Inflammatory macrophage treated with lipopolysaccharide for 1 hour (primary cell): ENCODE results near the gene THBD.

Source experiments
- DNase-seq, 2 donors: peaks; one replicate each; pipeline ENCODE4 v3.0.0-alpha.2; 2020 to 2022

The THBD gene

GRCh38 chr20:23033918-23034317 lies 15.6 kb downstream of the THBD start:
- no peak for DNase-seq

- DNase-seq: no peak
These were observed 16.8 kb downstream of the THBD start for GRCh38 chr20:23032750-23033078.

GRCh38 chr20:23032056-23032749 lies 17.3 kb downstream of the THBD start:
- DNase-seq: no peak

- no peak for DNase-seq
These were observed 18.1 kb downstream of the THBD start for GRCh38 chr20:23031346-23031745.

GRCh38 chr20:23029324-23029723 lies 20.1 kb downstream of the THBD start:
- DNase-seq: peak; percentile 79 to 90

- no peak for DNase-seq
These were observed 21.1 kb downstream of the THBD start for GRCh38 chr20:23028392-23028791.

GRCh38 chr20:23027721-23028120 lies 21.8 kb downstream of the THBD start:
- DNase-seq: peak; percentile 59 to 60

- DNase-seq: peak; percentile 81 to 86
These were observed 24.0 kb downstream of the THBD start for GRCh38 chr20:23025503-23025902.

GRCh38 chr20:23024701-23025100 lies 24.8 kb downstream of the THBD start:
- no peak for DNase-seq

GRCh38 chr20:23023621-23024177 lies 25.8 kb downstream of the THBD start:
- no peak for DNase-seq

GRCh38 chr20:23022849-23023248 lies 26.6 kb downstream of the THBD start:
- no peak for DNase-seq

GRCh38 chr20:23021951-23022350 lies 27.5 kb downstream of the THBD start:
- no peak for DNase-seq

GRCh38 chr20:23021541-23021940 lies 27.9 kb downstream of the THBD start:
- DNase-seq: no peak

- DNase-seq: no peak
These were observed 29.0 kb downstream of the THBD start for GRCh38 chr20:23020230-23021018.

- DNase-seq: no peak
These were observed 30.1 kb downstream of the THBD start for GRCh38 chr20:23019403-23019802.

- DNase-seq: no peak
These were observed 30.5 kb downstream of the THBD start for GRCh38 chr20:23018941-23019340.

GRCh38 chr20:23018432-23018831 lies 31.0 kb downstream of the THBD start:
- no peak for DNase-seq

GRCh38 chr20:23017516-23017915 lies 32.0 kb downstream of the THBD start:
- DNase-seq: no peak

GRCh38 chr20:23013429-23013828 lies 36.0 kb downstream of the THBD start:
- no peak for DNase-seq

- no peak for DNase-seq
These were observed 38.3 kb downstream of the THBD start for GRCh38 chr20:23011008-23011721.

GRCh38 chr20:23010096-23010495 lies 39.4 kb downstream of the THBD start:
- no peak for DNase-seq

GRCh38 chr20:23009636-23010035 lies 39.8 kb downstream of the THBD start:
- peak; percentile 74 to 86 for DNase-seq

GRCh38 chr20:23008667-23009066 lies 40.8 kb downstream of the THBD start:
- DNase-seq: no peak
